KBM-7 (cell line): ENCODE data around the gene NPC1L1.

Source experiments
- DNase-seq: peaks from one replicate; pipeline ENCODE4 v3.0.0-alpha.2; 2015
- in situ Hi-C: fragments of 300-500 bp; cut with MboI; formaldehyde crosslinking; loops from 2 replicates; pipeline ENCODE4 v1.14.3; 2020; ENCODE audit warnings: low sequenced_read_pairs, low pct_unique_long_range_greater_than_20kb, mixed read lengths

NPC1L1 gene

GRCh38 chr7:44538798-44539668 lies 2.1 kb downstream of the NPC1L1 start:
- no peak for DNase-seq
- in situ Hi-C loops = no loop called here

DNA sequence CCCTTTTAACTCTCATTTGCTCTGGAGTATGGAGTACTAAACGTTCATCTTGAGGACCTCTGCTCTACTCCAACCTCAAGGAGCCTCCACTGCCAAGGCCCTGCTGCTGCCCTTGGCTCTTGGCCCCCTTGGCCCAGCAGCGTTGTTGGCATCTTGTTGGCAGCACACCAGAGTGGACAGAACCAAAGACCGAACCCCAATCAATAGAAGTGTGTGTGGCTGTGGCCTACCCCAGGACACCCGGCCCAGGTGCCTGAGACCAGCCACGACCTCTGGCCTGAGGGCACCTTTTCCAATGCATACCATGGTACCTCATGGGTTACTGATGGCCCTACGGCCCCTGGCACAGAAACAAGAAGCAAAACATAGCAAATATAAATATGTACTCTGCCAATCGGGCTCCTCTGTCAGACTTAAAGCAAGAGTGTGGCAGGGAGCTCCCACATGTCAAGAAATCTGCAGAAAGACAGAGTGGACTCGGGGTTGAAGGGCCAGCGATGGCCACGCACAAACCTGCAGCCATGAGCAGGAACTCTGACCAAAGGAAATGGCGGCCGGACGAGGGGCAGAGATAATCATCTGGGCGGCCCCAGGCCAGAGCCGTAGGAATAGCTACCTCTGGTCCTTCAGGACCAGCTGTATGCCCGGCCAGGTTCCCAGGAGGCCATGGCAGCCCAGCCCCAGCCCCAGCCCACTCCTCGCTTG lies 2.9 kb downstream of the NPC1L1 start:
- in situ Hi-C loops = no loop called here
- DNase-seq = no peak

DNA sequence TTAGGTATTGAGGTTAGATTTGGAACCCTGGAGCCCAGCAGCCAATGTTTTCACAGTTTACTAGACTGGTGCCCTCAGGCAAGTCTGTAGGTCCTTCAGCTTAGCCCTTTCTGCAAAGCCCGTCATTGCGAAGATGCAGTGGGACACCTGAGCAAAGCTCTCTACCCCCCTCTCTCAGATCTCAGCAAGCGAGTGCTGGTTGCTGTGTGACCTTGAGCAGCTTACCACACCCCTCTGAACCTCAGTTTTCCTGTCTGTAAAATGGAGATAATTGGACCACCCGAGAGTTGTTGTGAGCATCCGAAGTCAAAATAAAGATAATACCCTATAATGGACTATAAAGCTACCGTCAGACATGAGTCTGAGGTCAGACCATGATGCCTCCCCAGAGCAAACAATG lies 3.7 kb downstream of the NPC1L1 start:
- no peak for DNase-seq
- in situ Hi-C loops = no loop called here

GRCh38 chr7:44536090-44536489 lies 5.0 kb downstream of the NPC1L1 start:
- DNase-seq = no peak
- in situ Hi-C loops = no loop called here

- DNase-seq = no peak
- in situ Hi-C loops = no loop called here
Measured at GRCh38 chr7:44535348-44536064, 5.6 kb downstream of the NPC1L1 start.

DNA sequence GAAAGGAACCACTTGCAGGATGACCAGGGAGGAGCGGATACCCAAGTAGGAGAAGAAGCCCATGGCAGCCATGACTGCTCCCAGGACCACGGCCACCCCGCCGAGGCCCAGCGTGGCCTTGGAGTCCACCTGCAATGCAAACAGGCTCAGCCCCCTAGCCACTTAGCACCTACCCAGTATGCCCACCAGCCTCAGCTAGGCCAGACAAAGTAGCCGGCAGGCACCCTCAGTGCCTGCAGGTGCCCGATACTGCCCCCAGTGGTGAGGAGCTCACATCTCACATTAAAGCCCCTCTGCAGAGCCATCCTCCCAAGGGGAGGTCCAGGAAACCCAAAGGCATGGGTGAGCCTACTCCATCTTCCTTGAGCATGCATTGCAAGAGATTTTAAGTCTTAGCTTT lies 6.6 kb downstream of the NPC1L1 start:
- in situ Hi-C loops = no loop called here
- DNase-seq = peak; percentile 59

DNA sequence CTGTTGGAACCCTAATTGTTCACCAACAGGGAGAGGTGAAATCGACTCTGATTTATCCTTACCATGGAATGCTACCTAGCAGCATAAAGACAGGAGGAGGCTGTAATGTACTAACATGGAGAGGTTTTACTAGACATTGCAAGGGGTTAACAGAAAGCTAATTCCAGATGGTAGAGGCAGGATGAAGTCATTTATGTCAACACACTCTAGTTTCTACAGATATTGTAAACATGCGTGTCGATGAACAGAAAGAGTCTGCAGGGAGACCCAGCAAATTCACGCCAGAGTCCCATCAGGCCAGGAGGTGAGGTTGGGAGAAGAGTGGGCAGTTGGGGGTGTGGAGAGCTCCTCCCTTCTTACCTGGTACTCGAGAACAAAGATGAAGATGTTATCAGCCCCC lies 7.0 kb downstream of the NPC1L1 start:
- no peak for DNase-seq
- in situ Hi-C loops = no loop called here

DNA sequence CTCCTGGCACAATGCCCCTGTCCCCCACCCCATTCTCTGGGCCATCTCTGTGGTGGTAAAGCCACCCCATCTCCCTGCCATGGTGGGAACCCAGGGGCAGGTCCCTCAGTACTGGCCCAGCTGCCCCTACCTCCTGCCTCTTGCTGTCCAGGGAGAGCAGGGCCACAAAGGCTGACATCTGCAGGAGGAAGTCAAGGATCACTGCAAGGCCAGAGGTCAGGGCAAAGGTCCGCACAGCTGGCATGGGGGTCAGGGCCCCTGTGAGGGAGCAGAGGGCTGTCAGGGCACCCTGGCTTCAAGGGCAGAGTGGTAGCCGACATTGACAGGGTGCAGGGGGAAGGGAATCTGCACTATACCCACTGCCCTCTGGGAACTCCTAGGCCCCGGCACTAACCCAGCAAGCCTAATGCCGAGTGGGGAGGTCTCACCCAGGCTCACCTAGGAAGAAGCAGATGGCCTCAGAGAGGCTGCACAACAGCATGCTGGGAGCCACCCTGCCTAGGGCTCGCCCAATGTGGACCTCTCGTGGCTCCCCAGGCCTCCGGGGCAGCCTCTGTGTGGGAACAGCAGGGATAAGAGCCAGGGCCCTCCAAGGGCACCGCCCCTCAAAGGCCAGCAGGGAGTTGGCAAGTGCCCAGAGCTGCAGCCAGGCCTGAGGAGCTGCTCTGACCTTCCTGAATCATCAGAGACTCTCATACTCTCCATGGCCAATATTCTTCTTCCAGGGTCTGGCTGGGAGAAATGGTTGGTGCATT lies 7.7 kb downstream of the NPC1L1 start:
- no peak for DNase-seq
- in situ Hi-C loops = no loop called here

DNA sequence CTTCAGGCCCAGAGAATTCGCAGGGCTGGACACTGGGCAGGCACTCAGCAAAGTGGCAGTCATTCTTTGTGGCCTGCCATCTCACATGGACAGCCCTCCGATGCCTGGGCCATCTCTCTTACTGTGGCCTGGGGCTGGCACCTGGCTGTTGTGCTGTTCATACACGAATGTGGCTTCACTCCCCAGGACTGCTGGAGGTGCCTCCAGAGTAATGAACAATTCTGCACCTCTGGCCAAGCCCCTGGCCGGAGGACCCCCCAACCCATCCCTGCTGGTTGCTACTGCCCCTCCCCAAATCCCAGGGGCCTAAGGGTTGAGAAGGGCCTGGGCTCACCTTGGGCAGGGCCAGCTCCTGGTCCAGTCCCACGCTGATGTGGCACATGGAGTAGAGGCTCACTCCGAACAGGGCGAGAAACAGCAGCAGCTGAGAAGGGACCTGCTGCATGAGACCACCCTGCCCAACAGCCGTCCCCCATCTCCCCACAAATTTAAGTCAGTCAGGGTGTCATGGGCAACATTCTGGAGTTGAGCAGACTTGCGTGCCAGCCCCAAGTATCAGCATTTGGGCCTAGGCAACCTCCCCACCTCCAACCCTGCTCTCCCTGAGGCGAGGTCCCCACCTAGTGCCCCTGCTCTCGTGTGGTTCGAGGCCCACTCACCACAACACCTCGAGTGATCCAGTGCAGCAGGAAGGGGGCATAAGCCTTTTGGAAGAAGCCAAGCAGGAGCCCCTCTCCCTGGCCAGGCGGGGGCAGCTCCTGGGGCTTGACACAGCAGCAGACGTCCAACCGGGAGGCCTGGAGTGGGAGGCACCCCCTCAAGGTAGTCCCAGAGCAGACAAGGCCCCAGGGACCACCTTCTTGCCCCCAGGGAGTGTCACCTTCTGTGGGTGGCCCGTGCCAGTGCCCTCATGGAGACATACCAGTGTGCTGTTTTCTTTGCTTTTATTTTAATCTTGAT lies 9.4 kb downstream of the NPC1L1 start:
- no peak for DNase-seq
- in situ Hi-C loops = no loop called here

GRCh38 chr7:44530990-44531389 lies 10.1 kb downstream of the NPC1L1 start:
- DNase-seq = no peak
- in situ Hi-C loops = no loop called here

DNA sequence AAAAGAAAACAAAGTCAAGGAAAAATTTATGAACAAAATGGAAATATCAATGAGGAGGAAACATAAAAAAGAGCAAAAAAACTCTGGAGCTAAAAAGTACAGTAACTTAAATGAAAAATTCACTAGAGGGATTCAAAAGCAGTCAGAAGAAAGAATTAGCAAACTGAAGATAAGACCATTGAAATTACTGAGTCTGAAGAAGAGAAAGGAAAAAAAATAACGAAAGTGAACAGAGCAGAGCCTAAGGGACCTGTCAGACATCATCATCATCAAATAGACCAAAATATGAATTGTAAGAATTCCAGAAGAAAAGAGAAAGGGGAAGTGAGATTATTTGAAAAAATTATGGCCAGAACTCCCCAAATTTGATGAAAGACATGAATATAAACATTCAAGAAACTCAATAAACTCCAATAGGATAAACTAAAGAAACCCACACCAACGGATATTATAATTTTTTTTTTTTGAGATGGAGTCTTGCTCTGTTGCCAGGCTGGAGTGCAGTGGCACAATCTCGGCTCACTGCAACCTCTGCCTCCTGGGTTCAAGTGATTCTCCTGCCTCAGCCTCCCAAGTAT lies 16.2 kb downstream of the NPC1L1 start:
- in situ Hi-C loops = no loop called here
- DNase-seq = no peak

DNA sequence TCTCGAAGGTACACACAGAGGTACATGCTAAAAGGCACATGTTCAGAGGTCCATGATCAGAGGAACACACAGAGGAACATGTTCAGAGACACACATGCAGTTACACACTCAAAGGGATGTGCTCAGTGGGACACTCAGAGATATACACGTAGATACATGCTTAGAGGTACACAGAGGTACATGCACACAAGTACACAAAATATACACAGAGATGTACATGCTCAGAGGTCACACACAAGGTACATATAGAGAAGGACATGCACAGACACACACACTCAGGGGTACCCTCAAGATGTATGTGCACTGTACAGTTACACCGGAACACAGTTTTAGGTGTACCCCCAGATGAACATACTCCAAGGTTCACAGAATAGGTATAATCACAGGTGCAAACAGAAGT lies 18.8 kb downstream of the NPC1L1 start:
- in situ Hi-C loops = no loop called here
- DNase-seq = no peak

GRCh38 chr7:44521347-44522095 lies 19.6 kb downstream of the NPC1L1 start:
- in situ Hi-C loops = no loop called here
- DNase-seq = no peak

- in situ Hi-C loops = no loop called here
- no peak for DNase-seq
Measured at GRCh38 chr7:44520574-44520973, 20.6 kb downstream of the NPC1L1 start.

DNA sequence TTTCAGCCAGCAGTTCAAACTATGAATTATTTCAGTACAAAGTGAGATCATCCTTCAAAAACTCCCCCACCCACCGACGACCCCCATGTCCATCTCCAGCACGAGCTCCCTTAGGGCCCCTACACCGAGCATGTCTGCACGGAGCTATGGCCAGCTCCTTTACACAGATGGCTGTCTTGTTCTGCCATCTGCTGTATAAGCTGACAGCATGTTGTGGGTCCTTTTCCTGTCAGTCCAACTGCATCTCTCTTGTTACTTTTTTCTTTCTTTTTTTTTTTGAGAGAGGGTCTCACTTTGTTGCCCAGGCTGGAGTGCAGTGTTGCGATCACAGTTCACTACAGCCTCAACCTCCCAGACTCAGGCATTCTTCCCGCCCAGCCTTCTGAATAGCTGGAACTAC lies 21.6 kb downstream of the NPC1L1 start:
- no peak for DNase-seq
- in situ Hi-C loops = no loop called here

DNA sequence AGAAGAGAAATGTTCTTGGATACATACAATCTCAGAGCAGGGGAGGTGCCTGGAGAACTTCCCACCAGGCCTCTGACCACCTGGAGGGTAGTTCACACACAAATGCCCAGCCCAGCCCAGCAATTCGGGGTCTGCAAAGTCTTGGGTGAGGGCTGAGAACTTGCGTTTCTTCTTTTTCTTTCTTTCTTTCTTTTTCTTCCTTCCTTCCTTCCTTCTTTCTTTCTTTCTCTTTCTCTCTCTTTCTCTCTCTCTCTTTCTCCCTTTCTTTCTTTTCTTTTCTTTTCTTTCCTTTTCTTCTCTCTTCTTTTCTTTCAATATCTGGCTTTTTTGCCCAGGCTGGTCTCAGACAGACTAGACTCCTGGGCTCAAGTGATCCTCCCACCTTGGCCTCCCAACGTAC lies 22.4 kb downstream of the NPC1L1 start:
- in situ Hi-C loops = no loop called here
- DNase-seq = no peak

DNA sequence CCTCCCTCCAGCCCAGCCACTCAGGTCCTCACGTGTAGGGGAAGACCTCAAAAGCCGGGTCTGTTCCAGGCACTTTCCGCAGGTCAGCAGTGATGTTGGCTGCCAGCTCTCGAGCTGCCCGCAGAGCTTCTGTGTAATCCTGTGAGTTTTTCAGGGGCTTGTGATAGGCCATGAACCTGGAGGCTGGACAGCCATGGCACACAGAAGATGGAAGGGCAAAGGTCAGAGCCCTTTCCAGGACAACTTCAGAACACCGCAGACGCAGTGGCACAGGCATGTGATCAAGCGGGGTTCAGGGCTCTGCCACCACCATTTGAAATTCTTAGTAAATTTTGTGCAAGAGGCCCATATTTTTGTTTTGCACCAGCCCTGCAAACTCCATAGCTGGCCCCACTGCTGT lies 24.0 kb downstream of the NPC1L1 start:
- DNase-seq = no peak
- in situ Hi-C loops = no loop called here
